GM18858 (cell line): ENCODE measurements around the gene ROS1.
A peak's percentile ranks its signal among the peaks of the same experiment; 100 is the strongest.

Source experiments
- ATAC-seq: cut with Tn5 transposase; IDR thresholded peaks from one replicate; pipeline ENCODE4 v1.9.1; 2021; ENCODE audit not compliant: unreplicated experiment

Gene ROS1

GRCh38 chr6:117311726-117312125 lies 114.0 kb downstream of the ROS1 start:
- no peak for ATAC-seq

DNA sequence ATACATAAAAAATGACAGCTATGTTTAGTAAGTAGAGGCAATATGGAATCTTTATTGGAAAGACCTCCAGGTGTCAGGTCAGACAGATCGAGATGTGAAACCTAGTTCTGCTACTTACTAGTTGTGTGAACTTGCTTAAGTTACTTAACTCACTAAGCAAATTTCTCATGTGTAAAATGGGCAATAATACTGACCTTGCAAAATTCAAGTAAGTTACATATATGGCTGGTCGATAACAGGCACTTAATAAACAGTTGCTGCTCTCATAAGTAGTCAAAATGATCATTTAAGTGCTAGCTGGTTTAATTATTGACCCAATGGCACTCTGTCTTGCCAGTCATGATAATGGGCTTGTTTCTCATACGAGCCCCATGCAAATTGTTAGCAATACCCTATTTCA lies 114.4 kb downstream of the ROS1 start:
- no peak for ATAC-seq

DNA sequence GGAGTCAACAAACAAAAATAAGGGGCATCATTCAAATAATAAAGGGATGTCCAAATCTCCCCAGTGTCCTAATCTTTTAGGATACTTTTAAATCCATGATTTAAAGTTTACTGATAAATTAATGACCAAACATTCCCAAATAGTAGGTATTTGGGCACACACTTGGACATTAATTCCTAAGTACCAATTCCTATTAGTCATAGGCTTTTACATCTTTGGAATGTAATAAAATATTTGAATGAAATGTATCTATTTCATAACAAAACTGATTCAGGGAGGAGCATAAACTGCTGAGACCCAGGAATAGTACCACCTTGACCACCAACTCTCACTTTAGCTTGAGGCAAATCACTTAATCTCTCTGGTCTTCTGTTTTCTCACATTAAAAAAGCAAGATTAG lies 116.1 kb downstream of the ROS1 start:
- no peak for ATAC-seq

DNA sequence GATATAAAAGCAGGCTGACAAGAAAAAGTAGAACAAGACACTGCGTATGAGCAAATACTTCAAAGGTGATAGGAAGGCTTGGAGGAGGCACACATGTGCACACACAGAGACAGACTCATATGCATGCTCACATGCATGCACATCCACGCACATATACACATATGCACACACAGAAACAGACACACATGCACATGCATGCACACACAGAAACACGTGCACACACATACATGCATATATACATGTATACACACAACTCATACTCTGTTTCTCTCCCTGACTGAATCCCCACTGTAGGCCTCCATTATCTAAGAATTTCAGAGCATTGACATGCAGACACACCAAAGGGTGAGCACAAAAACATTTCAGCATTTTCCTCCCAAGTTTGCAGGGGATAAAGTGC lies 116.7 kb downstream of the ROS1 start:
- no peak for ATAC-seq

DNA sequence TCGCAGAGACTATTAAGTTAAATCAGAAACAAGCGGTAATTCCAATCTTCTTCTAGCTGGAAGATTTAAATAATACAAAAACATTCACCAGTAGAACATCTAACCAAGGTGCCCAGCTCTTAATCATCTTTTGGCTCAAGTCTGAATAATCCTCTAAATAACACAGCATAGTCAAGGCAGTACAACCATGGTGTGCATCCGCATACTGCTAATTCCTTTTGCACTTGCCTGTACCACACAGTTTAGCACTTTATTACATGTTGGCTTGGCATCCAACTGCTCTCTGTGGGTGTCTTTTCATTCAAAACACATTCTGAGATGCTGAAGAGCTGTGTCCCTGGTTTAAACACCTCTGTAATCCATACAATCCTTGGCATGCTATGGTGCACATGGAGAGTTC lies 118.1 kb downstream of the ROS1 start:
- no peak for ATAC-seq

GRCh38 chr6:117306227-117306790 lies 119.4 kb downstream of the ROS1 start:
- no peak for ATAC-seq

DNA sequence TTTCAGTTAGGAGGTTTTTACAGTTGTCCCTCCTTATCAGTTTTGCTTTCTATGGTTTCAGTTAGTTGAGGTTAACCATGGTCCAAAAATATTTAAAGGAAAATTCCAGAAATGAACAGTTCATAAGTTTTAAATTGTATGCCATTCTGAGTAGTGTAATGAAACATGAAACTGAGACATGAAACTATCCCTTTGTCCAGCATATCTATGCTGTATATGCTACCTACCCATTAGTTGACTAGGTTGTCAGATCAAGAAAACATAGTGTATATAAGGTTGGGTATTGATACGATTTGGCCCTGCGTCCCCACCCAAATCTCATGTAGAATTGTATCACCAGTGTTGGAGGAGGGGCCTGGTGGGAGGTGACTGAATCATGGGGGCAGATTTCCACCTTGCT lies 121.3 kb downstream of the ROS1 start:
- peak; percentile 45 for ATAC-seq

DNA sequence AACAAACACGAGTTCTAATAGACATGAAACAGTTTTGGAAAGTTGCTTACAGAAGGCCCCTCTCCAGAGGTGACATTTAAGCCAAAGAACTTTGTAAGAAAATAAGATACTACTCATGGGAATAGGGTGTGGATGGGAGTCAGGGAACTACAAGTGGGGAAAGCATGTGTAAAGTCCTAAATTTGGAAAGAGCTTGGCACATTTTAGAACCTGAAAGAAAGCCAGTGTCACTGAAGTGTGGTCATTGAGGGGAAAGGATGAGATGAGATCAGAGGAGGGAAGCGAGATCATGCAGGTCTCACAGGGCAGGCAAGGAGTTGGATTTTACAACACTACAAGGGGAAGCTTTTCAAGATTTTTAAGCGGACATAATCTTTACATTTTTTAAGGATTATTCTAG lies 122.4 kb downstream of the ROS1 start:
- no peak for ATAC-seq

DNA sequence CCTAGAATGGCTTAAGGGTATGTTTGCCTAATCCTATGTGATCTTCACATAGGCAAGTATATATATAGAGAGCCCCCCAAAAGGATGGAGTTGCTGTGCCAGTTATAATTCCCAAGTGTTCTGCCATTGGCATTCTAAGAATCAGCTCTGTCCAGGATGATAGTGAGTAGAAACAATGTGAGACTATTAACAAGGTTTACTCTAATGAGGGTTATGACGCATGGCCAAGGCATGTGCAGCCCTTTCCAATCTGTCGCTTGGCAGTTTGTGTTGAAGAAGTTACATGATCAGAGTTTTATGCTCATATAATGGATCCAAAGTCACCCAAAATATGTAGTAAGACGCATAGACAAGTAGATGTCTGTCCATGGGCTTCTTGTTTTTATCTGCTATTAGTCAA lies 126.8 kb downstream of the ROS1 start:
- ATAC-seq, result no peak

DNA sequence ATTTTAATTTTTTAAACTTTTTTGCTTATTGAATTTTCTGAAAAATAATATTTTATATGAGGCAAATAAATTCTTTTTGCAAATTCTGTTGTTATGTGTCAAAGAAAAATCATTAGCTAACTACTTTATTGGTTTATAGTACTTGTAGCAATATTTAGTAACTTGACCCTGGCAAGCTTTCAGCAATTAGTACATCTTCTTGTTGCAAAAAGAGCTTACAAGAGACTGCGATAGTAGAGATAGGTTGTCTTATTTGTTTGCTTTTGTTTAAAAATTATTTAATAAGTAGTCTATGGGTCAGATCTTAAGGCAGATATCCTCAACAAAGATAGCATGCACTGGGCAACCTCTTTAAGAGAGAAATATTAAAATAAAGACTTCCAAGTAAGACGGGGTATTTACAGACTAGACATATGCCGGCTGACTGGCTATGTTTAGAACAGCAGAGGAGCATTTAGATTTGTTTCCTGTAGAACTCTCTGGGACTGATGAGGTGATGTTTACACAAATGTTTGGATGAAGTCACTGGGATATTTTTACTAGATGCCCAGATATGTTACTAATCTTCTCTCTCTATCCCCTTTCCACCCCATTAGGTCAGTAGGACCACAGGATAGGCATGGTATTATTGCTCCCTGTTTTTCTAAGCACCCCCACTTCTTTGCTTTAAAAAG lies 135.4 kb downstream of the ROS1 start:
- no peak for ATAC-seq

- ATAC-seq, result no peak
Measured at GRCh38 chr6:117288083-117288715, 137.5 kb downstream of the ROS1 start.

DNA sequence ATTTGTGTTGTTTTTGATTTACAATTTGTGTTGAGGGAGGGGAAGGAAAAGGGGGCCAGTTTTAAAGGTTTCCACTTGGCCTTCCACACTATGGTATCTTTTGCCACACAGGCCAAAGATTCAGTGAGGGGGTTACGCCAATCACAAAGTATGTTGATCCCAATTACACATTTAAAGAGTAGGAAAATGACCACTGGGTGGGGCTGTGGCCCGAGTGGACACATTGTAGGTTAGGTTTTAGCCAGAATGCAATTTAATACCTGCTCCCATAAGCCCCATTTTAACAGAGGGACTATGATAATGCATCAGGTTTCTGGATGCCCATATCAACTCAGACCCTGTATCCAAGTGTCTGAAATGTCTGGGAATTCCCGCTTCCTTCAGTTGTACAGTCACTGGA lies 144.8 kb downstream of the ROS1 start:
- no peak for ATAC-seq

GRCh38 chr6:117276778-117277316 lies 148.9 kb downstream of the ROS1 start:
- no peak for ATAC-seq

DNA sequence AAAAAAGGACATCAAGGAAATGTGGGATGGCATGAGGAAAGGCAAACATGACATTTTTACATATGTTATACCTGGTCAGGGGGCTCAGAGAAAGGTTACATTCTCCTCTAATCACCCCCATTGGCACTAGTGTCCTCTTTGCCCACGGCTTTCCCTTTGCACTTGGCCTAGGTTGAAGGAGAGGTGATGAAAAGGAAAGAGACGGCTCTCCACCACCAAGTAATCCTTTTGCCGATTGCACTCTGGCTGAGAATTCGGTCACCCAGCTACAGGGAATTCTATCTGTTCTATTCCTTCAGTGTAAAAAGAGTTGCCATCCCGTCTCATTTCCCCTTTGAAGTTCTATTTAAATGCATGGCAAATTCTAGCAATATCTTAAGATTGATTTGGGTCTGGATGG lies 150.0 kb downstream of the ROS1 start:
- ATAC-seq, result no peak

GRCh38 chr6:117275205-117275604 lies 150.5 kb downstream of the ROS1 start:
- no peak for ATAC-seq

DNA sequence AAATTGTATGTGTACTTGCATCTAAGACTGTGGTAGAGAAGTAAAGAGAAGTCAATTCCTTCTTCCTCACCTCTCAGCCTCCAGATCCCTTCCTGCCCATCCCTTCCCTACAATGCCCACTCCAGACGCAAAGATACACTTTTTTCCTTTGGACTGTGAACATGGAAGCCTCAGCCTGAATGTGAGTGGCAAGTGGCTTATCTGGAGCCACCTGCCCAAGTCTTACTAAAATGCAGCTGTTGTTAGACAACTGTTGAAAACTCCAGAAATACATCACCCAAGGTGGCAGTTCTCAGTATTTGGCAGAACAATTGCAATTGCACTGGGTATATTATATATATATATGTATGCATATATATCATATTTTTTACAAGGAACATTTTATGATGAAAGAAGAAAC lies 152.9 kb downstream of the ROS1 start:
- no peak for ATAC-seq

DNA sequence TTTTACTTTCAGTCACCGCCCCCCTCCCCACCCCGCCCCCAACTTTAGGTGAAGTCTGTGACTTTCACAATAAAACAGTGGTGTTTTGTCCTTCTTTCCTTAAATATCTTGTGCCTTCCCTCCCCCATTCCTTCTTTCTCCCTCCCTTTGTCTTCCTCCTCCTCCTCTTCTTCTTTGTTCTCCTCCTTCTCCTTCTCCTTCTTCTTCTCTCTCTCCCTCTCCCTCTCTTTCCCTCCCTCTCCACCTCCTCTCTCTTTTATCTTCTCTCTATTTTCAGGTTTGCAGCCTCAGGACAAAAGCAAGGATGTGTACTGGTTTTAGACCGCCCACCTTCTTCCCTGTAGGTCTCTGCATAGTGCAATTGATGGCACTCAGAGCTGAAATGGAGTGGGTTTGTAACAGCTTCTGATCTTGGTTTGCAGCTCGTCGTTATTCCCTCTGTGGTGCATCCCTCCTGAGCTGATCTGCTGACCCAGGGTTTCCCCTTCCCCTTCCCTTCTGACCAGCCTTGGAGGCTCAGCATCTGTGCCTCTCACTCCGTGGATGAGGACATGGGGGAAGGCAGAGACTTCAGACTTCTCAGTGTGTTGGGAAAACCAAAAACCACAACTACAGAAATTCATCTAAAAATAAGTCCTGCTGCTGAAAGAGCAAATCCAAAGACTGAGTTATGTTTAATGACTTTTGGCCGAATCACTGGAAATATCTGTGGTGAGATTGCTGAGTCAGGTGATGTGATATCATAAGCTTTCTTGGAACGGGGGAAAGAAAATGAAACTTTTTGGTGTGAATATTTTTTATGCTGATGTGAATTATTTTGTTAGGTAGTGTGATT lies 153.5 kb downstream of the ROS1 start:
- ATAC-seq, result no peak

DNA sequence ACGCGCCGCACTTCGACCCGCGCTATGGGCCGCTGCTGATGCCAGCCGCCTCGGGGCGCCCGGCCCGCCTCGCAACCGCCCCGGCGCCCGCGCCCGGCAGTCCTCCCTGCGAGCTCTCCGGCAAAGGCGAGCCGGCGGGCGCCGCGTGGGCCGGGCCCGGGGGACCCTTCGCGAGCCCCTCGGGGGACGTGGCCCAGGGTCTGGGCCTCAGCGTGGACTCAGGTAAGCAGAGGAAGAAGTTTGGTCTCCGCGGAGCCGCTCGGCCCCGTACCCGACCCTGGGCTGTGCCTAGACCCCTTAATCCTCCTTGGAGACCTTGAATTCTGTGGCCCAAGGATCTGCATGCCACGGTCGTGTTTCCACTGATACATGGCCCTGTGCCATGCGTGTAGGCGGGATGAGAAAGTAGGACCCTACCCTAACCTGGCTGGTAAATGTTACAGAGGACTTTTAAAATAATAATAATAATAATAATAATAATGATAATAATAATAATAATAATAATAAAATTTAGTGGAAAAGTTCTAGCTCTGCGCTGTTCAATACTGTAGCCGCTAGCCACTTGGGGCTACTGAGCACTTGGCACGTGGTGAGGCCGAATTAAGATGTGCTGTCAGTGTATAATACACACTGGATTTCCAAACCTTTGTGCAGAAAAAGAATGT lies 154.8 kb downstream of the ROS1 start:
- no peak for ATAC-seq

- no peak for ATAC-seq
Measured at GRCh38 chr6:117270055-117270842, 155.5 kb downstream of the ROS1 start.

DNA sequence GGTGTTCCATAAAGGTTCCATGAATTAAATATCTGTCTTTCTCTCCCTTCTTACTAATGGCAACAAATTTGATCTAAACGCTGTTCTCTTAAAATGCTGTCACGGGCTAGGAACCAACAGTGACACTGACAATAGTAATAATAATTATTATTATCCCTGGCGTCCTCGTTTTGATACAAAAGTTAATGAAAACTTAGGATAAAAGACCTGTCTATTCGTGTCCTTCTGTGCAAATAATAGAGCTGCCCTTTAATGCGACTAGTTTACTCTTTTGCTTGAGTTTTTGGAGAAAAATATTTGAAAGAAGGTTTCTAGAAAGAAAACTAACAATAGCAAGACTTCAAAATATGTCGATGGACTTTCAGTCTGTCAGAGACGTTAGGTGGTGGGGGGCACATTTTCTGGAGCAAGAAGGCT lies 156.1 kb downstream of the ROS1 start:
- no peak for ATAC-seq
